GM10248 (cell line): Measurements from ENCODE around the gene GOLT1B.
"Not testable (repeated sequence)": the region's sequence is repeated elsewhere in the genome, so short reads cannot be mapped to it uniquely, and the experiment has no call there.

Source experiments
- CTCF ChIA-PET: fragments of 300-600 bp; sonication (Branson Sonifier 250); formaldehyde crosslinking; extraction: SDS; loops from one replicate; lab custom pipeline; 2021; ENCODE audit warnings: antibody characterized with exemption; lab: Yijun Ruan, JAX
- POLR2A ChIA-PET: fragments of 350-650 bp; sonication (Branson Sonifier 250); formaldehyde crosslinking; extraction: SDS; loops from one replicate; lab custom pipeline; 2020; ENCODE audit warnings: antibody characterized with exemption; lab: Yijun Ruan, JAX
- DNase-seq: peaks from one replicate; pipeline ENCODE4 v3.0.0; 2012; ENCODE audit errors: extremely low spot score
- CTCF ChIP-seq: IDR thresholded peaks from 2 replicates; pipeline ENCODE4 v1.5.1; 2012; ENCODE audit warnings: mild to moderate bottlenecking, low read depth; ENCODE audit errors: extremely low read depth, missing control alignments, control extremely low read depth

The GOLT1B gene

GRCh38 chr12:21501258-21502163 lies at the start of gene GOLT1B, which contains the start of gene RECQL:
TSS of gene GOLT1B (plus strand) at chr12:21501789. CDS start at chr12:21501924, 135 bp downstream.
TSS of gene RECQL (minus strand) at chr12:21501635. CDS start at chr12:21499570, 2,065 bp downstream.
- TF ChIP-seq CTCF = no peak
- DNase-seq = peak; percentile 94
- ChIA-PET CTCF (interaction anchor here (0.6 to 2.1 kb wide), 7 partner anchors 9 to 957 kb away, joined by 3 to 6 read pairs (median 3); no protein-coding TSS in a partner anchor), POLR2A (interaction anchor here (0.8 to 1.2 kb wide), 4 partner anchors 8 to 55 kb away, joined by 3 to 4 read pairs (median 3); no protein-coding TSS in a partner anchor)

GRCh38 chr12:21453312-21453852 lies 48.2 kb upstream of the GOLT1B start:
- TF ChIP-seq CTCF = no peak
- POLR2A ChIA-PET = no interaction called here
- CTCF ChIA-PET = no interaction called here
- DNase-seq = peak; percentile 19

GRCh38 chr12:21456291-21456780 lies 45.3 kb upstream of the GOLT1B start:
- TF ChIP-seq CTCF = no peak
- no peak for DNase-seq
- ChIA-PET CTCF (no interaction called here), POLR2A (no interaction called here)

GRCh38 chr12:21459474-21459873 lies 42.1 kb upstream of the GOLT1B start:
- no peak for DNase-seq
- no peak for TF ChIP-seq CTCF
- POLR2A ChIA-PET = no interaction called here
- CTCF ChIA-PET = interaction anchor here (2.1 kb wide), 1 partner anchor 9 kb away, joined by 4 read pairs; no protein-coding TSS in a partner anchor

GRCh38 chr12:21467334-21467733 lies 34.3 kb upstream of the GOLT1B start:
- POLR2A ChIA-PET, DNase-seq: not testable (repeated sequence)
- CTCF ChIA-PET = interaction anchor here (1.4 kb wide), 1 partner anchor 13 kb away, joined by 3 read pairs; no protein-coding TSS in a partner anchor

- no peak for TF ChIP-seq CTCF
- DNase-seq = no peak
- POLR2A ChIA-PET = no interaction called here
These were observed 30.3 kb upstream of the GOLT1B start for GRCh38 chr12:21471294-21471693.

More at GRCh38 chr12:21471294-21471693, 30.3 kb upstream of the GOLT1B start:
- CTCF ChIA-PET = no interaction called here
